Measurements from ENCODE around the gene PTPN14.

GRCh38 chr1:214590696-214591095, 39.3 kb upstream of the PTPN14 start:
- peak in 1 of 12 donors; percentile 4 for TF ChIP-seq CTCF (IDR thresholded peaks at IDR 0.05)
- no peak for TF ChIP-seq POLR2A (IDR thresholded peaks at IDR 0.05)
